ENCODE results near the gene EMC1.
"Not testable (repeated sequence)": the region's sequence is repeated elsewhere in the genome, so short reads cannot be mapped to it uniquely, and the experiment has no call there.

DNA sequence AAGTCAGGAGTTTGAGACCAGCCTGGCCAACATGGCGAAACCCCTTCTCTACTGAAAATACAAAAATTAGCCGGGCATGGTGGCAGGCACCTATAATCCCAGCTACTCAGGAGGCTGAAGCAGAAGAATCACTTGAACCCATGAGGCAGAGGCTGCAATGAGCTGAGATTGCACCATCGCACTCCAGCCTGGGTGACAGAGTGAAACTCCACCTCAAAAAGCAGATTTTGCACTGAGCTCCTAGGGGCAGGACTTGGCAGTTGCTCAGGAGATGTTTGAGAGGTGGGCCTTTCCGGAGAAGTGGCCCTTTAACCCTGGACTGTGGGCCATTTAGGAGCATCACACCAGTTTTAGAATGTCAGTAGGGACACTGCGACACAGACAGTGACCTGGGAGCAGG is 5.0 kb upstream of the EMC1 start:
- TF ChIP-seq CTCF (IDR thresholded peaks at IDR 0.05); POLR2AphosphoS5 (IDR thresholded peaks at IDR 0.05); EP300 (IDR thresholded peaks at IDR 0.05); POLR2A (IDR thresholded peaks at IDR 0.05; ENCODE audit: low read depth): not testable (repeated sequence)
